ENCODE data around the gene DENND1A.

Gene DENND1A

GRCh38 chr9:123358181-123358905 is 571.6 kb downstream of the DENND1A start:
- DNase-seq (ENCODE audit: low read depth in 2 of 2) = no peak

GRCh38 chr9:123357743-123358059 is 572.2 kb downstream of the DENND1A start:
- no peak for DNase-seq (ENCODE audit: low read depth in 2 of 2)

GRCh38 chr9:123356851-123357742 is 572.8 kb downstream of the DENND1A start:
- no peak for DNase-seq (ENCODE audit: low read depth in 2 of 2)

- no peak for DNase-seq (ENCODE audit: low read depth in 2 of 2)
Observed at GRCh38 chr9:123355761-123356431, 574.0 kb downstream of the DENND1A start, which contains the start of gene CRB2. Gene CRB2 (plus strand): TSS chr9:123356197. CDS start chr9:123356261, 64 bp downstream.

GRCh38 chr9:123354806-123355508 is 575.0 kb downstream of the DENND1A start:
- no peak for DNase-seq (ENCODE audit: low read depth in 2 of 2)

- peak; percentile 46 to 57 for DNase-seq (ENCODE audit: low read depth in 2 of 2)
Observed at GRCh38 chr9:123353984-123354591, 575.8 kb downstream of the DENND1A start.

GRCh38 chr9:123353041-123353440 is 576.9 kb downstream of the DENND1A start:
- no peak for DNase-seq (ENCODE audit: low read depth in 2 of 2)

GRCh38 chr9:123350590-123351310 is 579.2 kb downstream of the DENND1A start:
- no peak for DNase-seq (ENCODE audit: low read depth in 2 of 2)

GRCh38 chr9:123349691-123350480 is 580.0 kb downstream of the DENND1A start:
- DNase-seq (ENCODE audit: low read depth in 2 of 2) = peak in 1 of 2 donors; percentile 40

GRCh38 chr9:123349033-123349432 is 580.9 kb downstream of the DENND1A start:
- DNase-seq (ENCODE audit: low read depth in 2 of 2) = no peak

GRCh38 chr9:123348317-123348992 is 581.5 kb downstream of the DENND1A start:
- DNase-seq (ENCODE audit: low read depth in 2 of 2) = no peak

- DNase-seq (ENCODE audit: low read depth in 2 of 2) = no peak
Observed at GRCh38 chr9:123347289-123348060, 582.5 kb downstream of the DENND1A start.

GRCh38 chr9:123346826-123347225 is 583.1 kb downstream of the DENND1A start:
- DNase-seq (ENCODE audit: low read depth in 2 of 2) = no peak

- no peak for DNase-seq (ENCODE audit: low read depth in 2 of 2)
Observed at GRCh38 chr9:123346026-123346425, 583.9 kb downstream of the DENND1A start.

- no peak for DNase-seq (ENCODE audit: low read depth in 2 of 2)
Observed at GRCh38 chr9:123345567-123345955, 584.4 kb downstream of the DENND1A start.

GRCh38 chr9:123344192-123344949 is 585.6 kb downstream of the DENND1A start:
- no peak for DNase-seq (ENCODE audit: low read depth in 2 of 2)

- DNase-seq (ENCODE audit: low read depth in 2 of 2) = no peak
Observed at GRCh38 chr9:123343443-123344191, 586.3 kb downstream of the DENND1A start.

All from stimulated activated CD8-positive, alpha-beta memory T cell treated with anti-CD3 and anti-CD28 coated beads, Interleukin-2, amount 100 ng/mL, for 48 hours (primary cell).